Stimulated activated CD4-positive, alpha-beta T cell treated with anti-CD3 and anti-CD28 coated beads, Interleukin-2, amount 100 ng/mL, for 48 hours (primary cell): ENCODE data around the gene ANKFY1.
"Not testable (repeated sequence)": the region's sequence is repeated elsewhere in the genome, so short reads cannot be mapped to it uniquely, and the experiment has no call there.

Source experiments
- DNase-seq, 2 donors: peaks; one replicate each; pipeline ENCODE4 v3.0.0-alpha.2; 2020

Gene ANKFY1

GRCh38 chr17:4215882-4216570, 47.8 kb downstream of the ANKFY1 start:
- DNase-seq, result no peak

DNA sequence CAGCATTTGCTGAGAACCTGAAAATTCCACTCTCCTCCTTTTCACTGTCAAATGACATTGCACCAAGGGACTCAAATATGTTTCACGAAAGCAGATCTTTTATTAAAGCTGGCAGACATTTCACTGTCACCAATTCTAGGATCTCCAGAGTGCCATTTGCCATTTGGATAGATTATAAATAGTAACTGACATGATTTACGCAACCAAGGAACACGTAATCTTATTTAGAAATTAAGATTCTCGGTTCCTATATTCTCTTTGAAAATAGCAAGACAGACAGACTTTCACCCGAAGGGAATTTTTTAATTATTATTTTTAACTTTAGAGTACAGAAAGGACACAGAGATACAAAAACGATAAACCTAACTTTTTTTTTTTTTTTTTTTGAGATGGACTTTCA, 49.6 kb downstream of the ANKFY1 start:
- no peak for DNase-seq

DNA sequence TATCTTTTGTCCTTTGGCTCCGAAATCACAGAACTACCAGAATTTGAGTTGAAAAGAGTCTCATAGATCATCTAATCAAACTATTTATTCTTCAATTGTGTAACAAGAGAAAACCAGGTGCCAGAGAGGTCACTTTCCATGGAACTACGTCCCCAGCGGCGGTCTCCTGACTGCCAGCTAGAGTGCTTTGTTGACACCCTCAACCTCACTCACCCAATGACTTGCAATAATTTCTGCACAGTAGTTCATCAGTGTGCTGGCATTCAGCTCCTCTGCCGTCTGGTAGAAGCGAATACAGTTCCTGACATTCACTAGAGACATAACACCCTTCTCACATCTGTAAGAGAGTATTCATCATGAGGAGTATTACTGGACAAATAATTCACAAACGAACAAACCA, 54.2 kb downstream of the ANKFY1 start:
- DNase-seq, result no peak

DNA sequence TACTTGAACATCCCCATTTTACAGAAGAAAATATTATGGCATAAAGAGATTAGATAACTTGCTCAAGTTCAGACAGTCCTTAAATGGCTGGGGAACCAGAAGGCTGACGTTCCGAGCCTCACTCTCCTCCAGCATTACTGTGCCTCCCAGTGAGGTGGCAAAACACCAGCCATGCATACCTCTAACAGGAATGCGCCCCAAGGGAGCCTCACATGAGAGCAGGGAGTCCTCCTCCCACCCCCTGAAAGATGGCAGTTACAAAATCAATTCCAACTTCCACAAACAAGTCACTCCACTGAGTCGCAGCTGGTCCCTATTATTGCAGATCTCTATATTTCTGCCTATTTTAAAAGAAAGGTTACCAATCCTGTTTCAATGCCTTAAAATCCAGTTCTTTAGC, 55.5 kb downstream of the ANKFY1 start:
- no peak for DNase-seq

- no peak for DNase-seq
Measured at GRCh38 chr17:4206962-4207361, 56.8 kb downstream of the ANKFY1 start.

DNA sequence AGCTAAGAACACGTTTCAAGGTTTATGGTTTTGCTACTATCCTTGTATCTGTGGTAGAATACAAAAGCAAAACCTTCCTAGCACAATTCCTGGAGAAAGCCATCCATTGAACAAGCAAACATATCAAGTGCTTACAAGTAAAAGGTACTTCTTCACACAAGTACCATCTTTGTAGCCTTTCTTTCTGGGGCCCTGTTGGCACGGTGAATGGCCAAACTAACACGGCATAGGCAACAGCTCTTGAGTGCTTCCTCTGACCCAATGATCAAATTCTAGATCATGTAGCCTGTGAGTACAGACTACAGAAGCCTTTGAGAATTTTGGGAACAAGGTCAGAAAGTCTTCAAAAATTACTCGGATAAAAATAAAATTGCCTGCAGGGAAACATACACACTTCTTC, 57.9 kb downstream of the ANKFY1 start:
- no peak for DNase-seq

DNA sequence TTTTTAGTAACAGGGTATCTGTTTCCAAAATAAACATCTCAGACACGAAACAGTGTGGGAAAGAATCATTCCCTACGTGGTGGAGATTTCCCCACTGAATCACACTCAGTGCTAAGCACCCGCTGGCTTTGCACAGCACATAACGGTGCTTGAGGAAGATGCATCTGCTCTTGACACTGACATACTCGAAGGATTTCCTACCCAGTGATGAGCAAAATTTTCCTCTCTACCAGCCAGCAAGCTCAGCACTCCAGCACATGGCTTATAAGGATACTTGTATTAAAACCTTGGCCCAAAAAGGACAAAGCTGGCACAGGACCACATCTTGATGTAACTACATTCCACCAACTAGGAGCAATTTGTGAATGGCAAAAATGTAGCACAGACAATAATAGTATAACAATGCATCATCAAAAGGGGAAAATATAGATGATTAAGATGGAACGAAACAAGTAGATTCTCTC, 59.0 kb downstream of the ANKFY1 start:
- no peak for DNase-seq

DNA sequence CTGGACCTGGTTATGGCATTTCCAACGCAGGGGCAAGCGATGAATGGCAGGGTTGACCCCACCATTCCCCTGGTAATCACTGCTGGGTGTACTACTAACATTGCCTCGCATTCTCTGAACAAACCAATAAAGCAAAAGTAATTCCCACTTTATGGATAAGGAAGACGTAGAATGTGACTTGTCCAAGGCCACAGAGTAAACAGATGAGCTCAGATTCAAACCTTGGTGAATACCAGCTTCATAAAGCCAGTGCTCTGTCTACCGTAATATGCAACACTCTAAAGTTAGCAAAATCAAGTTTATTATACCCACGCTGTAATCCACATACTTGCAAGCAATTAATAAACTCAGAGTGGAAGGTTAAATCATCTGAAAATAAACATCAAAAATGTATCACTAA, 59.6 kb downstream of the ANKFY1 start:
- no peak for DNase-seq

DNA sequence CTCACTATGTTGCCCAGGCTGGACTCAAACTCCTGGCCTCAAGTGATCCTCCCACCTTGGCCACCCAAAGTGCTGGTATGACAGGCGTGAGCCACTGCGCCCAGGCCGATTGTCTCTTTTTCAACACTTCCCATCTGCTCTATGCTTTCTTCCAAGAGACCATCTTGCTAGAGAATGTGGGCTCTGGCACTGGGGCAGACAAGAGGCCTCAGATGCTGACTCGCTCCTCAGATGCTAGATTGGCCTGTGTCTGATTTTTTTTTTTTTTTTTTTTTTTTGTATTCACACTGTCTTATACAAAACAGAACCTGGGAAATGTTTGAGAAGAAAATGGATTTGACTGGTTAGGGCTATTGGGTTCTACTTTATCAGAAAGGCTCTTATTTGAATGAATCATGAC, 62.6 kb downstream of the ANKFY1 start:
- DNase-seq, result no peak

- peak; percentile 19 to 28 for DNase-seq
Measured at GRCh38 chr17:4199818-4200402, 63.9 kb downstream of the ANKFY1 start.

DNA sequence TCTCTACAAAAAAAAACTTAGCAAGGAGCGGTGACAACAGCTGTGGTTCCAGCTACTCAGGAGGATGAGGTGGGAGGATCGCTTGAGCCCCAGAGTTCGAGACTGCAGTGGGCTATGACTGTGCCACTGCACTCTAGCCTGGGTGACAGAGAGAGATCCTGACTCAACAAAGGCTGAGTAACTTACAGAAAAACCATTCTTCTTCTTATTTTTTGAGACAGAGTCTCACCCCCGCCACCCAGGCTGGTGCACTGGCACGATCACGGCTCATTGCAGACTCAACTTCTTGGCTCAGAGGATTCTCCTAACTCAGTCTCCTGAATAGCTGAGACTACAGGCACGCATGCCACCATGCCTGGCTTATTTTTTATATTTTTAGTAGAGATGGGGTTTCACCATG, 64.8 kb downstream of the ANKFY1 start:
- no peak for DNase-seq

DNA sequence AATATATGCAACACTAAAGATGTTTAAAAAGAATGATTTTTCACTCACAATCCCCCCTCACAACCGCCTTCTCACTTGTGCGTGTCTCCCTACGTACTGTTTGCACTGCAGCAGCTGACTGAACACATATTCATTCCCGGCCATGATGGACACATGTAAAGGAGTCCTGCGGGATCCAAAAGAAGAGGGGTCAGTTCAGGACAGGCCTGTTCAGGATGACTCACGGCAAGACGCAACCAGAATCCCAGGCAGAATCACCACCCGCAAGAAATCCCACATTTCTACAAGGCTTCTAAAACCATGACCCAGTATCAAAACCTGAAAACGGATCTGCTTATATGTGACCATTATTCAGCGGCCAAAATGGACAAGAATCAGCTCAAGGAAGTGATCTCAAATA, 68.5 kb downstream of the ANKFY1 start:
- no peak for DNase-seq

- DNase-seq, result no peak
Measured at GRCh38 chr17:4194796-4195195, 69.0 kb downstream of the ANKFY1 start.

DNA sequence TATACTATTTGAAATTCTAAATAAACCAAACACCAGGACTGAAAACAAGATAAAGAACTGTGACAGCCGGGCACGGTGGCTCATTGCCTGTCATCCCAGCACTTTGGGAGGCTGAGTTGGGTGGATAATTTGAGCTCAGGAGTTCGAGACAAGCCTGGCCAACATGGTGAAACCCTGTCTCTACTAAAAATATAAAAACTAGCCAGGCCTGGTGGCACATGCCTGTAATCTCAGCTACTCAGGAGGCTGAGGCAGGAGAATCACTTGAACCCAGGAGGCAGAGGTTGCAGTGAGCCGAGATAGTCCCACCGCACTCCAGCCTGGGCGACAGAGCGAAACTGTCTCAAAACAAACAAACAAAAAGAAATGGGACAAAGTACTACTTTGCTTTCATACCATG, 73.0 kb downstream of the ANKFY1 start:
- DNase-seq, result not testable (repeated sequence)

DNA sequence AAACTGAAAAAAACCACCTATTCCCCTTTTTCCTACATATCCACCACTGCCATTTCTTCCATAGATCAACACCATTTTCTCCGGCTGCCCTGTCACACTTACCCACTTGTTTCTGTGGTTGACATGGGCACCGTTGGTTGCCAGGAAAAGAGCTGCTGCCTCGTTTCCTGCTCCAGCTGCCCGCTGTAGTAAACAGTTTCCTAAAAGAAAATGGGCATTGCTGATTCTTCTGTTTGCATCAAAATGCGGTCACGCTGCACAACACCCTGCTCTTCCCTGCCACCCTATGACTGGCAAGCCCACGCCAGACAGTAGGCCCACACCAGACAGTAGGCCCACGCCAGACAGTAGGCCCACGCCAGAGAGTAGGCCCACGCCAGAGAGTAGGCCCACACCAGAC, 74.5 kb downstream of the ANKFY1 start:
- no peak for DNase-seq

- no peak for DNase-seq
Measured at GRCh38 chr17:4188076-4188475, 75.7 kb downstream of the ANKFY1 start.

- no peak for DNase-seq
Measured at GRCh38 chr17:4187076-4187475, 76.7 kb downstream of the ANKFY1 start.

DNA sequence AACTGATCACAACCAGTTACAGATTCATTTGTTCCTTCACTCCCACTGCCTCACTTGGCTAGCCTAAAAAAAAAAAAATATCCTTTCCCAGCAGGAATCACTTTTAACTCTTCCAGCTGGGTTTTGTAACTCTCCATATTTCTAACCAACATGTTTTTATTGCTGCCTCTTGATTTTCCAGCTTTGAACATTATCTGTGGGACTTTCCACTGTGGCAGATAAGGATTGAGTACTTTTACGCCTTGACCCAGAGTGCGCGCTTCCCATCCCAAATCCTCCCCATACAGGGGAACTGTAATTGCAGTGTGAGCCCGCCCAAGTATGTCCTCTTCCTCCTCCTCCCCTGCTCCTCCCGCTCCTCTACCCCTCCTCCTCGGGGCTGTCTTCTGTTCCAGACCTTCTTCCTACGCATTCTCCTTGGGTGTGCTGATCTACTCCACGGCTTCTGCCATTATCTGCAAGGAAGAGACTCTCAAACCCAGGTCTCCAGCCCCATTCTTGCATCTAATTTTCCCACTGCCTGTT, 77.4 kb downstream of the ANKFY1 start:
- DNase-seq, result no peak

- no peak for DNase-seq
Measured at GRCh38 chr17:4185656-4186055, 78.1 kb downstream of the ANKFY1 start.

DNA sequence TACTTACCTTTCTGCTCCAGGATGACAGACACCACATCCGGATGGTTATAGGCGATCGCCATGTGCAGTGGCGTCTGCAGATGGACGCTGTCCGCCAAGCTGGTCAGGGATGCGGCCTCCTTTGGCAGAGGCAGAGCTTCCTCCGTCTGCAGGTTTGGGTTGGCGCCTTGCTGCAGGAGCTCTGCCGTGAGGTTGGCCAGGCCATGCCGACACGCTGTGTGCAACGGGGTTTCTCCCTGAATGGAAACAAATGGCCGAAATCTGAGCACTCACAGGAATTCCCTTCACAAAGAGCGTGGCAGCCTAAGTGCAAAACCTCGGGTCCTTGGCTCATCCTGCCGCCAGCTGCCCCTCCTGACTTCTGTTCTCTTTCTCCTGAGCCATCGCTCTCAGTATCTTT, 79.0 kb downstream of the ANKFY1 start:
- no peak for DNase-seq

GRCh38 chr17:4182043-4182442, 81.7 kb downstream of the ANKFY1 start:
- DNase-seq, result no peak

- DNase-seq, result no peak
Measured at GRCh38 chr17:4180791-4181190, 83.0 kb downstream of the ANKFY1 start.

GRCh38 chr17:4179071-4179470, 84.7 kb downstream of the ANKFY1 start:
- DNase-seq, result no peak

GRCh38 chr17:4178651-4179050, 85.1 kb downstream of the ANKFY1 start:
- DNase-seq, result no peak

DNA sequence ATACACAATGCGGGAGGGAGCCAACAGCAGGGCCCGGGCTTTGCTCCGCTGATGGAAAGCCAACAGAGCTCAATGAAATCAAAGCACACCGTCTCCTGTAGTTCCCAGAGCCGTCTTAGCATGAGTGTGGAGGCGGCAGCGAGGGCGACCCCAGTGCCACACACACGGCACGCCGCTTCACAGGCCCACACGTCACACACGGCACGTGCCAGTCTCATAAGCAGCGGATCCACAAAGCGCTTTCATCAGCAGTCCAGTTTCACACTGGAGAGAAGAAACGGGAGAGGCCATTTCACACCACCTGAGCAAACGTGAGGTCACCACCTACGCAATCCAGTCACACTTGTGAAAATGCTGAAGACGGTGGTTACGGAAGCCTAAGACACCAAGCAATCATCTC, 86.0 kb downstream of the ANKFY1 start:
- peak in 1 of 2 donors; percentile 3 for DNase-seq
